Mesodermal cell (in vitro differentiated cells): ENCODE data around the gene PIN1.

Experiments used
- H3K27ac ChIP-seq: 2 replicates; pipeline ENCODE4 v1.7.0; 2013; ENCODE audit warnings: mild to moderate bottlenecking, low read depth, low read length, moderate library complexity; ENCODE audit not compliant: severe bottlenecking
- H3K36me3 ChIP-seq: 2 replicates; pipeline ENCODE4 v1.7.1; 2013; ENCODE audit warnings: mild to moderate bottlenecking, low read length, moderate library complexity; ENCODE audit not compliant: control insufficient read depth, insufficient read depth
- H3K4me1 ChIP-seq: one replicate; pipeline ENCODE4 v1.7.1; 2013; ENCODE audit warnings: mild to moderate bottlenecking, low read length; ENCODE audit not compliant: insufficient read depth, control insufficient read depth, poor library complexity, severe bottlenecking
- H3K4me3 ChIP-seq: 2 replicates; pipeline ENCODE4 v1.7.0; 2013; ENCODE audit warnings: low read length, control low read depth, mild to moderate bottlenecking; ENCODE audit not compliant: insufficient read depth, poor library complexity, severe bottlenecking; ENCODE audit errors: extremely low read depth
- H3K9me3 ChIP-seq: 2 replicates; pipeline ENCODE4 v1.7.1; 2013; ENCODE audit warnings: mild to moderate bottlenecking, low read length, moderate library complexity; ENCODE audit not compliant: control insufficient read depth
- WGBS, 2 experiments: methylation state at CpG; one replicate each; pipeline ENCODE4 v1.1.5; 2013; ENCODE audit warnings: missing lambda C conversion rate in 2 of 2; ENCODE audit not compliant: insufficient coverage in 2 of 2; 5-methylcytosine and 5-hydroxymethylcytosine counted together

The PIN1 gene

DNA sequence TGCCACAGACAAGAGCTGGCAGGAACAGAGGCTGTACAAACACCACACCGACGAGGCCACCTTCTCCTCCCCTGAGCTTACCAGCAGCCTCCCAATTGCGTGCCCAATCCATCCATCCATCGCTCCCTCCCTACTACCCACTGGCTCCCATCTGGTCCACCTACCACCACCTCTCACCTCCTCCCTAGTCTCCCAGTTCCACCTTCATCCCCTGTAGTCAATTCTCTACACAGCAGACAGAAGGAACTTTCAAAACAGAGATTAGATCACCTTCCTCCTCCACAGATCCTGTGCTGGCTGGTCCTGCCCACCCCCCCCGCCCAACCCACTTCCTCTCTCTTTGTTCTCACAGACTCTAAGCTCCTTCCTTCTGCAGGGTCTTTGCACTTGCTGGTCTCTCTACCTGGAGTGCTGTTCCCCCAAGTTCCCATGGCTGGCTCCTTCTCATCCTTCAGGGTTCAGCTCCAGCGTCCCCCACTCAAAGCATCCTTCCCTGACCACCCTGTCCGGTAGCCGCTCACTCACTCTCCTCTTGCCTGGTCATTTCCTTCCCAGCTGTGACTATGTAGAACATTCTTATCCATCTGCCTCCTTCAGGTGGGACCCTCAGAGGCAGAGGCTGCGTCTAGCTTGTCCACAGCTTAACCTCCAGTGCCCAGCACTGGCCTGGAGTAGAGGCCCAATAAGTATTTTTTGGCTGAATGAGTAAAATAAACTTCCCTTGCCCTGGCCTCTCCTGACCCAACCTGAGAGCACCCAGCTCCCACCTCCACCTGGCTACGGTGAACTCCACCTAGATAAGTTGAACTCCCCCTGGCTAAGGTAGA lies 23.0 kb downstream of the PIN1 start:
- H3K36me3 ChIP-seq, result peaks cover 23% of the 10 kb centered on the region
- no peak overlapping the region for H3K4me3 ChIP-seq
- no peaks in the 10 kb centered on the region for H3K9me3 ChIP-seq
- H3K27ac ChIP-seq, result no peak overlapping the region
- H3K4me1 ChIP-seq, result peaks cover 9% of the 10 kb centered on the region
- WGBS, 2 experiments, result 92 to 98% methylated on average over 8 to 9 of the region's 10 CpGs

DNA sequence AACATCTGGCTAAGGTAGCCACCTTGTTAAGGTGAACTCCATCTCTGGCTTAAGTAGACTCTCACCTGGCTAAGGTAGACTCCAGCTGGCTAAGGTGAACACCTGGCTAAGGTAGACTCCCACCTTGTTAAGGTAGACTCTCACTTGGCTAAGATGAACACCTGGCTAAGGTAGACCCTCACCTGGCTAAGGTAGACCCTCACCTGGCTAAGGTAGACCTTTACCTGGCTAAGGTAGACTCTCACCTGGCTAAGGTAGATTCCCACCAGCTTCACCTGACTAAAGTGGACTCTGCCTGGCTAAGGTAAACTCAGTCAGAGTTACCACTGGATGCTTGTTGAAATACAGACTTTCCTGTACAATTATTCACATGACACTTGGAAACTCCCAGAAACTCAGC lies 23.6 kb downstream of the PIN1 start:
- Histone ChIP-seq H3K9me3 (no peaks in the 10 kb centered on the region), H3K4me1 (peaks cover 2% of the 10 kb centered on the region), H3K27ac (no peak overlapping the region), H3K36me3 (peaks cover 23% of the 10 kb centered on the region), H3K4me3 (no peak overlapping the region)

- WGBS, 2 experiments, result 90 to 94% methylated on average over 1 to 6 of the region's 8 CpGs
- Histone ChIP-seq H3K9me3 (no peaks in the 10 kb centered on the region), H3K4me1 (no peaks in the 10 kb centered on the region), H3K36me3 (peaks cover 13% of the 10 kb centered on the region), H3K27ac (no peak overlapping the region), H3K4me3 (no peak overlapping the region)
Measured at GRCh38 chr19:9860407-9860806, 25.3 kb downstream of the PIN1 start.

GRCh38 chr19:9861503-9861902 lies 26.4 kb downstream of the PIN1 start:
- 86 to 100% methylated on average over 1 of the region's 1 CpG for WGBS, 2 experiments
- no peaks in the 10 kb centered on the region for H3K4me1 ChIP-seq
- no peaks in the 10 kb centered on the region for H3K9me3 ChIP-seq
- H3K4me3 ChIP-seq, result no peak overlapping the region
- H3K27ac ChIP-seq, result no peak overlapping the region
- H3K36me3 ChIP-seq, result peaks cover 9% of the 10 kb centered on the region

DNA sequence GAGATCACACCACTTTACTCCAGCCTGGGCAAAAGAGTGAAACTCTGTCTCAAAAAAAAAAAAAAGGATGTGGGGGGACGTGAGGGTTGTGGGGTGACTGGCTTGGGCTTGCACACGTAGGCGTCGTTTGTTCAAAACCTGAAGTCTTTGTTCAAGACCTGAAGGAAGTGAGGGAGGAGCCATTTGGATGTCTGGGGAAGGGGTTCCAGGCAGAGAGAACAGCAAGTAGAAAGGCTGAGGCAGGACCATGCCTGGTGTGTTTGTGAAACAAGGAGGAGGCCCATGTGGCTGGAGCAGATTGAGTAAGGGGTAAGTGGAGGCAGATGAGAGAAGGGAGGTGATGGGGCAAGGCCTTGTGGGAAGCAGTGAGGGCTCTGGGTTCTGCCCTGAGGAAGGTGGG lies 27.8 kb downstream of the PIN1 start:
- H3K4me1 ChIP-seq, result no peaks in the 10 kb centered on the region
- no peak overlapping the region for H3K4me3 ChIP-seq
- H3K27ac ChIP-seq, result no peak overlapping the region
- no peaks in the 10 kb centered on the region for H3K36me3 ChIP-seq
- no peaks in the 10 kb centered on the region for H3K9me3 ChIP-seq
- WGBS, 2 experiments, result 76 to 94% methylated on average over 4 of the region's 4 CpGs

DNA sequence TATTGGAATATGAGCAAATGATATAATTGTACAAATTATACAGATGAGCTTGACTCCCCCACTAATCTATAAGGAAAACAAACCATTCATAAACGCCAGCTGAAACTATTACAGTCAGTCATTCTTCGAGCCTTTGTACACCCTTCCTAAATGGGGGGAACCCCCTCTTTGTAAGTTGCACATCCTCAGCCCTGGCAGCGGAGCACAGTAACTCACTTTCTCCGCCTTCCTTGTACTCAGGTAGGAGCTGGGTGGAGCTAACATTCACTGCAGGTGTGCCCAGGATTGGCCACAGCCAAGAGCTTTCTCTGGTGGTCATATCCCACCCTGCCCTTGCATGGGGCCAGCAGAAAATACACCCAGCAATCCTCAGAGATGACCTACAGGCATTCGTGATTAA lies 28.6 kb downstream of the PIN1 start:
- no peaks in the 10 kb centered on the region for H3K36me3 ChIP-seq
- no peaks in the 10 kb centered on the region for H3K4me1 ChIP-seq
- H3K9me3 ChIP-seq, result no peaks in the 10 kb centered on the region
- no peak overlapping the region for H3K27ac ChIP-seq
- no peak overlapping the region for H3K4me3 ChIP-seq
- 93 to 98% methylated on average over 4 to 5 of the region's 5 CpGs for WGBS, 2 experiments

GRCh38 chr19:9865732-9866501 lies 30.8 kb downstream of the PIN1 start:
- Histone ChIP-seq H3K4me1 (no peaks in the 10 kb centered on the region), H3K4me3 (no peak overlapping the region), H3K9me3 (no peaks in the 10 kb centered on the region), H3K36me3 (no peaks in the 10 kb centered on the region), H3K27ac (no peak overlapping the region)
- WGBS, 2 experiments, result 76 to 82% methylated on average over 9 to 10 of the region's 16 CpGs

DNA sequence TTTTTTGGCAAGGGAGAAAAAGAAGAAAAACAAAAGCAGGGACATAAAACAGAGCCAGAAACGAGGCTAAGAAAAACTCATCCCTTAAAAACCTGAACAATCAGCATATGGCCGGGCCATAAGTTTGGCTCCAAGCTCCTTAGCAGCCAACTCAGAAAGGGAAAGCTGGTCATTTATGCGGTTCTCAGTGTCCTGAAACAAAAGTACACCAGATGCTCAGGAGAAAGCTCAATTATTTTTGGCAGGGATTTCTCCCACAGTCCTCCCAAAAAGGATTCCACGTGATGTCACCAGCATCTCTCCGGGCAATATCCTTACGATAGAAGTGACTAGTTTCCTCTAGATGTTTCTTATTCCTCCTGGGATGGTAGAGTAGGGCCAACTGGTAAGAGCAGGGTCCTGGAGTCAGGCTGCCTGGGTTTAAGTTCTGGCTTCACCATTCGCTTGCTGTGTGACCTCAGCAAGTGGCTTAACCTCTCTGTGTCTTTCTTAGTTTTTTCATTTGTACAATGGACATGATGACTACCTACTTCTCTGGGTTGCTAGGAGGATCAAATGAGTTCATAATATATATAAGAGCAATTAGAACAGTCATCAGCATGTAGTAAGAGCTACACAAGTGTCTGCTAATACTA lies 34.0 kb downstream of the PIN1 start:
- no peak overlapping the region for H3K4me3 ChIP-seq
- WGBS, 2 experiments, result 91 to 94% methylated on average over 4 to 5 of the region's 7 CpGs
- H3K27ac ChIP-seq, result no peak overlapping the region
- H3K9me3 ChIP-seq, result no peaks in the 10 kb centered on the region
- no peaks in the 10 kb centered on the region for H3K36me3 ChIP-seq
- no peaks in the 10 kb centered on the region for H3K4me1 ChIP-seq

GRCh38 chr19:9871626-9872338 lies 36.7 kb downstream of the PIN1 start:
- H3K9me3 ChIP-seq, result no peaks in the 10 kb centered on the region
- 85 to 88% methylated on average over 14 of the region's 16 CpGs for WGBS, 2 experiments
- H3K27ac ChIP-seq, result no peak overlapping the region
- no peaks in the 10 kb centered on the region for H3K4me1 ChIP-seq
- no peak overlapping the region for H3K4me3 ChIP-seq
- no peaks in the 10 kb centered on the region for H3K36me3 ChIP-seq

DNA sequence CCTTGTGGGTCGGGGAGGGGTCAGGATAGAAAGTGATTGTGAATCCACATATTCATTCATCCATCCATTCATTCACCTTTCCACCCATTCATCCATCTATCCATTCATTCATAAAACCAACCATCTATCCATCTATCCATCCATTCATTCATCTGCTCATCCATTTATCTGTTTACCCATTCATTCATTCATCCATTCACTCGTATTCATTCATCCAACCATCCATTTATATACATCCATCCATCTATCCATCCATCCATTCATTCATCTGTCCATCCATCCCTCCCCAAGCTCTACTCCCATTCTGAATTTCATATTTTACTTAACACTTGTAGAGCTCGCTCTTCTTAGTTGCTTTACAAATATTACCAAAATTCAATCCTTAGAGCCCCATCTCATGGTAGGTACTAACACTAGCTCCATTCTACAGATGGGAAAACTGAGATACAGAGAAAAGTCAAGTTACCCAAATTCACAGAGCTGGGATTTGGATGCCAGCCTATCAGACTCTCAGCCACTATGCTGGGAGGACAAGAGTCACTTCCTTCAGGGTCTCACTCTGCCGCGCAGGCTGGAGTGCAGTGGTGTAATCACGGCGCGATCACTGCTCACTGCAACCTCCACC lies 37.6 kb downstream of the PIN1 start:
- Histone ChIP-seq H3K27ac (no peak overlapping the region), H3K9me3 (no peaks in the 10 kb centered on the region), H3K4me3 (no peak overlapping the region), H3K36me3 (no peaks in the 10 kb centered on the region), H3K4me1 (peaks cover under 1% of the 10 kb centered on the region)
- WGBS, 2 experiments, result 91 to 99% methylated on average over 5 to 7 of the region's 8 CpGs
